HFFc6 (cell line): ENCODE measurements around the gene HSPBP1. TPM values are rescaled to one million over a fixed set of nuclear protein-coding genes. Genes with fewer than 3 reads are reported as not detected.
A peak's percentile ranks its signal among the peaks of the same experiment; 100 is the strongest.

ENCODE experiments used
- DNase-seq: peaks from one replicate; pipeline ENCODE4 v3.0.0-alpha.2; 2018
- H3K27ac Mint-ChIP-seq: 2 replicates; pipeline ENCODE4 v1.8.0; 2020; ENCODE audit warnings: mild to moderate bottlenecking, mixed read lengths
- H3K27me3 Mint-ChIP-seq: 2 replicates; pipeline ENCODE4 v1.8.0; 2021; ENCODE audit warnings: mild to moderate bottlenecking, moderate library complexity, mixed read lengths; ENCODE audit not compliant: insufficient read depth
- H3K36me3 Mint-ChIP-seq: 2 replicates; pipeline ENCODE4 v1.8.0; 2021; ENCODE audit warnings: low read depth, mixed read lengths
- H3K4me1 Mint-ChIP-seq: 2 replicates; pipeline ENCODE4 v1.8.0; 2020; ENCODE audit warnings: low read depth, mixed read lengths
- H3K4me3 Mint-ChIP-seq: 2 replicates; pipeline ENCODE4 v1.8.0; 2020; ENCODE audit warnings: mild to moderate bottlenecking, moderate library complexity, mixed read lengths
- H3K9me3 Mint-ChIP-seq: 2 replicates; pipeline ENCODE4 v1.8.0; 2020; ENCODE audit warnings: mild to moderate bottlenecking, mixed read lengths
- CTCF ChIP-seq: fragments of 200-600 bp; sonication (generic); IDR thresholded peaks from 2 replicates; pipeline ENCODE4 v1.5.0; 2021; ENCODE audit warnings: antibody characterized with exemption, mild to moderate bottlenecking
- microRNA-seq: library from miRNA; unstranded; fragments of <30 nt; microRNA quantifications from one replicate; pipeline ENCODE4, GENCODE V29; 2019
- total RNA-seq, 6 experiments: library from RNA; stranded (reverse); fragmentation: NEBNext Ultra II Directional; extraction: Animal tissue kit (Norgen Biotek cat#: 25700); gene quantifications; 2 replicates in 1 of 6; 3 replicates in 5 of 6; pipeline ENCODE4 v1.2.3, GENCODE V29; 2021

HSPBP1 gene
- total RNA-seq, 6 experiments from 2014 or later = 37.5 to 43.1 (median 42.5) TPM

- Mint-ChIP-seq H3K27me3 (peaks cover 7% of the 10 kb centered on the region), H3K27ac (no peak overlapping the region), H3K36me3 (peaks cover 5% of the 10 kb centered on the region), H3K4me3 (no peak overlapping the region), H3K4me1 (peaks cover 40% of the 10 kb centered on the region), H3K9me3 (peaks cover 22% of the 10 kb centered on the region)
- DNase-seq = no peak
- peak; percentile 53 for TF ChIP-seq CTCF
Observed at GRCh38 chr19:55212447-55212846, 67.5 kb downstream of the HSPBP1 start.

Small RNA genes within 50 kb of the gene (microRNA-seq; reads per million reads assigned to microRNA genes)
- not detected for gene MIR6802
- 10.8 reads per million, percentile 12 among the genes with 10 or more reads in this experiment for gene MIR6803
- gene MIR6804 = 9.3 reads per million, percentile 7 among the genes with 10 or more reads in this experiment

Other genes starting within 250 kb of the HSPBP1 start
- not detected for gene GP6, start 241.8 kb downstream of the HSPBP1 start, total RNA-seq
- 1 to 10 TPM; 2.4 to 3.3 (median 2.8) TPM for gene RDH13, start 217.0 kb downstream of the HSPBP1 start, total RNA-seq
- gene EPS8L1, start 204.2 kb downstream of the HSPBP1 start, total RNA-seq = under 1 TPM in 5 of 6 experiments, not detected in 1; 0.55 to 0.94 (median 0.64) TPM
- 10 to 100 TPM; 82.7 to 96.0 (median 91.9) TPM for gene PPP1R12C, start 162.5 kb downstream of the HSPBP1 start, total RNA-seq
- 1 to 10 TPM; 4.1 to 8.8 (median 7.3) TPM for gene TNNT1, start 130.9 kb downstream of the HSPBP1 start, total RNA-seq
- not detected for gene TNNI3, start 122.4 kb downstream of the HSPBP1 start, total RNA-seq
- gene DNAAF3, start 113.5 kb downstream of the HSPBP1 start, total RNA-seq = 1 to 10 TPM in 1 of 6 experiments, under 1 TPM in 5; 0.20 to 1.1 (median 0.72) TPM
- 1 to 10 TPM in 1 of 6 experiments, under 1 TPM in 2, not detected in 3; 0.09 to 1.2 (median 0.38) TPM for gene SYT5, start 99.8 kb downstream of the HSPBP1 start, total RNA-seq
- 1 to 10 TPM in 1 of 6 experiments, under 1 TPM in 5; 0.45 to 1.0 (median 0.59) TPM for gene PTPRH, start 70.6 kb downstream of the HSPBP1 start, total RNA-seq
- 1 to 10 TPM; 1.8 to 2.7 (median 2.0) TPM for gene TMEM86B, start 51.3 kb downstream of the HSPBP1 start, total RNA-seq
- 10 to 100 TPM; 85.8 to 93.7 (median 88.9) TPM for gene PPP6R1, start 21.1 kb downstream of the HSPBP1 start, total RNA-seq
- gene BRSK1, start 3.9 kb upstream of the HSPBP1 start, total RNA-seq = 10 to 100 TPM; 10.9 to 12.0 (median 11.3) TPM
- not detected for gene TMEM150B, start 45.2 kb upstream of the HSPBP1 start, total RNA-seq
- gene KMT5C, start 59.8 kb upstream of the HSPBP1 start, total RNA-seq = 1 to 10 TPM; 3.8 to 6.2 (median 4.4) TPM
- not detected for gene COX6B2, start 74.6 kb upstream of the HSPBP1 start, total RNA-seq
- under 1 TPM in 1 of 6 experiments, not detected in 5; 0.05 TPM for gene GARIN5B, start 83.2 kb upstream of the HSPBP1 start, total RNA-seq
- gene IL11, start 90.4 kb upstream of the HSPBP1 start, total RNA-seq = 10 to 100 TPM; 22.2 to 43.4 (median 36.1) TPM
- 1 to 10 TPM in 1 of 6 experiments, under 1 TPM in 2, not detected in 3; 0.33 to 1.1 (median 0.61) TPM for gene TMEM190, start 96.7 kb upstream of the HSPBP1 start, total RNA-seq
- gene TMEM238, start 104.2 kb upstream of the HSPBP1 start, total RNA-seq = 1 to 10 TPM in 2 of 6 experiments, under 1 TPM in 4; 0.26 to 2.4 (median 0.64) TPM
- 1,000 to 10,000 TPM; 2,082 to 2,537 (median 2,362) TPM for gene RPL28, start 105.8 kb upstream of the HSPBP1 start, total RNA-seq
- 100 to 1,000 TPM; 181 to 356 (median 309) TPM for gene UBE2S, start 127.7 kb upstream of the HSPBP1 start, total RNA-seq
- gene SHISA7, start 163.2 kb upstream of the HSPBP1 start, total RNA-seq = not detected
- 10 to 100 TPM; 60.1 to 81.4 (median 66.8) TPM for gene ISOC2, start 181.5 kb upstream of the HSPBP1 start, total RNA-seq
- not detected for gene C19orf85, start 184.6 kb upstream of the HSPBP1 start, total RNA-seq
- gene ZNF628, start 196.5 kb upstream of the HSPBP1 start, total RNA-seq = 10 to 100 TPM in 2 of 6 experiments, 1 to 10 TPM in 4; 8.6 to 11.3 (median 9.5) TPM
- gene NAT14, start 205.1 kb upstream of the HSPBP1 start, total RNA-seq = 10 to 100 TPM; 53.3 to 72.0 (median 61.3) TPM
- 10 to 100 TPM; 47.7 to 59.9 (median 51.9) TPM for gene SSC5D, start 208.3 kb upstream of the HSPBP1 start, total RNA-seq